Measurements from ENCODE around the gene NETO1. TPM values are rescaled to one million over a fixed set of nuclear protein-coding genes. Genes with fewer than 3 reads are reported as not detected.

NETO1 gene
- total RNA-seq, 1 donor from 2014 or later = not detected

DNA sequence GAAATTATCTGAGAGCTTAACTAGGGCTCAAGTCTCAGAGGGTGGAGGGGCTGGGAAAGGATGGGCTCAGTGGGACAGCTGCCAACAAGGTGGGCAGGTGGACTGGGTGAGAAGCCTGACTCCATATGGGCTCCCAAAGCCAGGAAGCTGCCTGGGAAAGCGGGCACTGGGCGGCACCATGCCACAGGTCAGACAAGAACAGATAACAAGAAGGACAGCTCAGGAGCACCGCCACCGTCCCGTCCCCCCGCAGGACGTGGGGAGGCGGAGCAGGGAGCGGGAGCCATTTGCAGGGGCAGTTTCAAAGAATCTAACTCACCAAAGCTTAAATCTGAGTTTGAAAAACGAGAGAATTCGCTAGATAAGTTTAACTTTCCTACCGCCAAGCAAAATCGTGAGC lies 45.6 kb downstream of the NETO1 start:
- TF ChIP-seq, protein P1, sequence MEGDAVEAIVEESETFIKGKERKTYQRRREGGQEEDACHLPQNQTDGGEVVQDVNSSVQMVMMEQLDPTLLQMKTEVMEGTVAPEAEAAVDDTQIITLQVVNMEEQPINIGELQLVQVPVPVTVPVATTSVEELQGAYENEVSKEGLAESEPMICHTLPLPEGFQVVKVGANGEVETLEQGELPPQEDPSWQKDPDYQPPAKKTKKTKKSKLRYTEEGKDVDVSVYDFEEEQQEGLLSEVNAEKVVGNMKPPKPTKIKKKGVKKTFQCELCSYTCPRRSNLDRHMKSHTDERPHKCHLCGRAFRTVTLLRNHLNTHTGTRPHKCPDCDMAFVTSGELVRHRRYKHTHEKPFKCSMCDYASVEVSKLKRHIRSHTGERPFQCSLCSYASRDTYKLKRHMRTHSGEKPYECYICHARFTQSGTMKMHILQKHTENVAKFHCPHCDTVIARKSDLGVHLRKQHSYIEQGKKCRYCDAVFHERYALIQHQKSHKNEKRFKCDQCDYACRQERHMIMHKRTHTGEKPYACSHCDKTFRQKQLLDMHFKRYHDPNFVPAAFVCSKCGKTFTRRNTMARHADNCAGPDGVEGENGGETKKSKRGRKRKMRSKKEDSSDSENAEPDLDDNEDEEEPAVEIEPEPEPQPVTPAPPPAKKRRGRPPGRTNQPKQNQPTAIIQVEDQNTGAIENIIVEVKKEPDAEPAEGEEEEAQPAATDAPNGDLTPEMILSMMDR (IDR thresholded peaks at IDR 0.05) = no peak
- no peak overlapping the region for H3K4me3 Mint-ChIP-seq (ENCODE audit: unreplicated experiment)
- peaks cover 4% of the 10 kb centered on the region for H3K9me3 Mint-ChIP-seq (ENCODE audit: unreplicated experiment)
- no peak for DNase-seq (ENCODE audit: extremely low spot score, unreplicated experiment)
- H3K4me1 Mint-ChIP-seq (ENCODE audit: unreplicated experiment) = no peaks in the 10 kb centered on the region
- H3K27ac Mint-ChIP-seq (ENCODE audit: unreplicated experiment) = no peak overlapping the region
- no peaks in the 10 kb centered on the region for H3K36me3 Mint-ChIP-seq (ENCODE audit: unreplicated experiment)
- no peaks in the 10 kb centered on the region for H3K27me3 Mint-ChIP-seq (ENCODE audit: unreplicated experiment)

DNA sequence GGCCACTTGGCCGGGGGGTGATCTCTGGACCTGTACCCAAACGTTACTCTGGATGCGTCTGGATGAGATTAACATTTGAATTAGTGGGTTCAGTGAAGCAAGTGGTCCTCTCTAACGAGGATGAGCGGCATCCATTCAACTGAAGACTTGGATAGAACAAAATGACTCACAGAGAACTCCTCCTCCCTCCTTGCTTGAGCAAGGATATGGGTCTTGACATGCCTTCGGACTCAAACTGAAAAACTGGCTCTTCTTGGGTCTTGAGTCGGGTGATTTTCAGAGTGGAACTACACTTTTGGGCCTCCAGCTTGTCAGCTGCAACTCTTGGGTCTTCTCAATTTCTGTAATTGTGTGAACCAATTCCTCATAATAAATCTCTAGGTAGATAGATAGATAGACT lies 47.2 kb downstream of the NETO1 start:
- Mint-ChIP-seq H3K27ac (ENCODE audit: unreplicated experiment) (no peak overlapping the region), H3K36me3 (ENCODE audit: unreplicated experiment) (no peaks in the 10 kb centered on the region), H3K4me3 (ENCODE audit: unreplicated experiment) (no peak overlapping the region), H3K4me1 (ENCODE audit: unreplicated experiment) (no peaks in the 10 kb centered on the region), H3K27me3 (ENCODE audit: unreplicated experiment) (no peaks in the 10 kb centered on the region), H3K9me3 (ENCODE audit: unreplicated experiment) (peaks cover 4% of the 10 kb centered on the region)
- no peak for DNase-seq (ENCODE audit: extremely low spot score, unreplicated experiment)
- TF ChIP-seq, protein P1 (IDR thresholded peaks at IDR 0.05) = no peak

DNA sequence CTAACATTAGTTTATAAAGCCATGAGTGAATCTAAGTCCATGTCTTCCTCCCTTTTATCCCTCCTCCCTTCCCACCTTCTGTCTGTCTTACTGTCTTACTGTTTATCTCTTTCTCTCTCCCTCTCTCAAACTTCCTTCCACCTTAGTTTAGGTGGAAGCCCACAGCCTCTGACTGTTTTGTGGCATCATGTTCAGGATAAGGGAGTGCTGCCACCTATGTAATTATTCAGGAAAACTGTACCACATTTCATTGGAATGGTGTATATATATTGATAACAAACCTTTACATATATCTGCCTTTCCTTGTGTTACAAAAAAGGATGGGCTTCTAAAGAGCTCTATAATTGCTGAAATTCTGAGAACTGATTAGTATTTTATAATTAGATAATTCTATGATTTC lies 48.7 kb downstream of the NETO1 start:
- H3K4me1 Mint-ChIP-seq (ENCODE audit: unreplicated experiment) = no peaks in the 10 kb centered on the region
- peaks cover 4% of the 10 kb centered on the region for H3K9me3 Mint-ChIP-seq (ENCODE audit: unreplicated experiment)
- no peak for DNase-seq (ENCODE audit: extremely low spot score, unreplicated experiment)
- no peaks in the 10 kb centered on the region for H3K36me3 Mint-ChIP-seq (ENCODE audit: unreplicated experiment)
- H3K4me3 Mint-ChIP-seq (ENCODE audit: unreplicated experiment) = no peak overlapping the region
- no peaks in the 10 kb centered on the region for H3K27me3 Mint-ChIP-seq (ENCODE audit: unreplicated experiment)
- TF ChIP-seq, protein P1 (IDR thresholded peaks at IDR 0.05) = no peak
- H3K27ac Mint-ChIP-seq (ENCODE audit: unreplicated experiment) = no peak overlapping the region

DNA sequence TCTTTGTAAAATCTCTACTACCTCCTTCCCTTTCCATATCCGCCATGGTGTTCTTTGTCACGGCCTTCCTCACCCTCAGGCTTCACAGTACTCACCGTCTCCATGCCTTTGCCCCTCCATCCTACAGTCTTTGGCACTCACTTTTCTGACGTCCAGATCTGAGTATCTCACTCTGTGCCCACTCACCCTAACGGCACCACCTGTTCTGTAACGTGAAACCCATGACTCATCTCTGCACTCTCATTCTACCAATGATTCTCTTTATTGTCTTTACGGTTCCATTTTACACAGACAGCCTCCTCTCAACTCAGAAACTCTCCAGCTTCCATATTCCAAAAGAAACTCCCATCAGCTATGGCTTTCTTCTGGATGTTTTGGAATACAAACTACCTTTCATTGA lies 56.7 kb downstream of the NETO1 start:
- no peak for DNase-seq (ENCODE audit: extremely low spot score, unreplicated experiment)
- Mint-ChIP-seq H3K9me3 (ENCODE audit: unreplicated experiment) (no peaks in the 10 kb centered on the region), H3K27me3 (ENCODE audit: unreplicated experiment) (no peaks in the 10 kb centered on the region), H3K4me3 (ENCODE audit: unreplicated experiment) (no peak overlapping the region), H3K36me3 (ENCODE audit: unreplicated experiment) (no peaks in the 10 kb centered on the region), H3K4me1 (ENCODE audit: unreplicated experiment) (no peaks in the 10 kb centered on the region), H3K27ac (ENCODE audit: unreplicated experiment) (no peak overlapping the region)
- TF ChIP-seq, protein P1 (IDR thresholded peaks at IDR 0.05) = no peak

DNA sequence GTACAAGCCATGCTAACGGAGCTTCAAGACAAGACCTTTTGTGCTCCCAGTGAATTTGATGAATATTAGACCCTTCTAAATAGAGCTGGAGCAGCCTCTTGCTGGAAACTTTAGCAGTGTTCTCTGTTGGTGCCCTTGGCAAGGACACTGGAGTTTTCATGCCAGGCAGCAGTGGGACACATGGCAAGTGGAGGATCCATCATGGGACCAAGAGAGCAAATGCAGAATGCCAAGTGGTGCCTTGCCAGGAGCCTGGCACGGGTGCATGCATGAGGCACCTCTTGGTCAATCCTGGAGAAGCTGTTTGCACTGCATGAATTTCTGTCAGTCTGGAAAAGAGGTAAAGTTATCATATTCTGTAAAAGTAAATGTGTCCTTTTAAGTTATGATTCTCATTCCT lies 59.1 kb downstream of the NETO1 start:
- no peak overlapping the region for H3K27ac Mint-ChIP-seq (ENCODE audit: unreplicated experiment)
- no peak for DNase-seq (ENCODE audit: extremely low spot score, unreplicated experiment)

More for the DNA sequence above, 59.1 kb downstream of the NETO1 start:
- no peaks in the 10 kb centered on the region for H3K9me3 Mint-ChIP-seq (ENCODE audit: unreplicated experiment)
- TF ChIP-seq, protein P1 (IDR thresholded peaks at IDR 0.05) = no peak
- H3K36me3 Mint-ChIP-seq (ENCODE audit: unreplicated experiment) = no peaks in the 10 kb centered on the region
- no peaks in the 10 kb centered on the region for H3K27me3 Mint-ChIP-seq (ENCODE audit: unreplicated experiment)
- H3K4me3 Mint-ChIP-seq (ENCODE audit: unreplicated experiment) = no peak overlapping the region
- H3K4me1 Mint-ChIP-seq (ENCODE audit: unreplicated experiment) = no peaks in the 10 kb centered on the region
